IMR-90 (cell line): ENCODE measurements around the gene MCTS1. TPM values are rescaled to one million over a fixed set of nuclear protein-coding genes. Genes with fewer than 3 reads are reported as not detected.

Experiments used
- ATAC-seq: fragments of 200-7000 bp; cut with Tn5 transposase; 2 replicates; pipeline ENCODE4 v1.9.1; 2020; ENCODE audit warnings: low read depth, mild to moderate bottlenecking, moderate library complexity
- BruUV-seq: library from RNA; stranded (reverse); fragments of 400-500 nt; replicated peaks from 2 replicates; lab custom pipeline; 2021; lab: Mats Ljungman, UMichigan
- CTCF ChIA-PET: fragments of 300-600 bp; formaldehyde crosslinking; extraction: SDS; loops from one replicate; lab custom pipeline; 2021; ENCODE audit warnings: antibody characterized with exemption; lab: Yijun Ruan, JAX
- POLR2A ChIA-PET: fragments of 300-600 bp; sonication (Branson Sonifier 250); formaldehyde crosslinking; loops from one replicate; lab custom pipeline; 2022; ENCODE audit warnings: antibody characterized with exemption; ENCODE audit not compliant: unreplicated experiment; lab: Charles Lee
- DNase-seq: peaks from one replicate; pipeline ENCODE4 v3.0.0; 2013
- H2AFZ ChIP-seq: replicated peaks from 2 replicates; pipeline ENCODE3; 2013; ENCODE audit warnings: low read length, mild to moderate bottlenecking; ENCODE audit not compliant: poor library complexity
- H2AK5ac ChIP-seq: 2 replicates; pipeline ENCODE4 v1.6.1; 2013; ENCODE audit warnings: low read depth, low read length, inconsistent platforms
- H2AK9ac ChIP-seq: replicated peaks from 2 replicates; pipeline ENCODE3; 2013; ENCODE audit warnings: mild to moderate bottlenecking, low read depth, low read length, moderate library complexity; ENCODE audit not compliant: poor library complexity
- H2BK120ac ChIP-seq: 2 replicates; pipeline ENCODE4 v1.6.1; 2013; ENCODE audit warnings: low read depth, low read length, inconsistent platforms
- H2BK15ac ChIP-seq: 3 replicates; pipeline ENCODE4 v1.6.1; 2013; ENCODE audit warnings: low read depth, low read length, inconsistent platforms
- H2BK20ac ChIP-seq: 2 replicates; pipeline ENCODE4 v1.6.1; 2013; ENCODE audit warnings: low read depth, mild to moderate bottlenecking, inconsistent platforms, low read length, moderate library complexity
- H2BK5ac ChIP-seq: 2 replicates; pipeline ENCODE4 v1.6.1; 2013; ENCODE audit warnings: mild to moderate bottlenecking, low read depth, low read length, inconsistent platforms; ENCODE audit not compliant: poor library complexity, severe bottlenecking
- H3K14ac ChIP-seq: replicated peaks from 2 replicates; pipeline ENCODE4 v1.6.1; 2013; ENCODE audit warnings: low read depth, low read length, inconsistent platforms
- H3K18ac ChIP-seq: 2 replicates; pipeline ENCODE4 v1.6.1; 2013; ENCODE audit warnings: low read depth, low read length, control low read depth
- H3K23ac ChIP-seq: 2 replicates; pipeline ENCODE4 v1.6.1; 2013; ENCODE audit warnings: low read depth, low read length, inconsistent platforms
- H3K27ac ChIP-seq: 2 replicates; pipeline ENCODE4 v1.5.1; 2013; ENCODE audit warnings: mild to moderate bottlenecking, control low read depth, low read length; ENCODE audit not compliant: insufficient read depth
- H3K27me3 ChIP-seq: 2 replicates; pipeline ENCODE4 v1.6.1; 2013; ENCODE audit warnings: low read length; ENCODE audit not compliant: control insufficient read depth, insufficient read depth
- H3K36me3 ChIP-seq: 2 replicates; pipeline ENCODE4 v1.6.1; 2013; ENCODE audit warnings: low read length, mixed read lengths; ENCODE audit not compliant: control insufficient read depth, insufficient read depth
- H3K4ac ChIP-seq: 2 replicates; pipeline ENCODE4 v1.6.1; 2013; ENCODE audit warnings: low read depth, low read length, inconsistent platforms
- H3K4me1 ChIP-seq: 2 replicates; pipeline ENCODE4 v1.6.1; 2013; ENCODE audit warnings: low read length, mixed read lengths; ENCODE audit not compliant: control insufficient read depth, insufficient read depth
- H3K4me2 ChIP-seq: 2 replicates; pipeline ENCODE4 v1.6.1; 2013; ENCODE audit warnings: low read depth, mild to moderate bottlenecking, control low read depth, low read length, moderate library complexity
- H3K4me3 ChIP-seq: 2 replicates; pipeline ENCODE4 v1.5.1; 2013; ENCODE audit warnings: low read depth, mild to moderate bottlenecking, control low read depth, low read length, moderate library complexity; ENCODE audit not compliant: insufficient read depth
- H3K56ac ChIP-seq: 2 replicates; pipeline ENCODE4 v1.6.1; 2013; ENCODE audit warnings: low read length, inconsistent platforms; ENCODE audit not compliant: insufficient read depth; ENCODE audit errors: extremely low read depth
- H3K79me1 ChIP-seq, 2 experiments: 2 replicates each; pipeline ENCODE4 v1.6.1; 2013; ENCODE audit warnings: low read length in 2 of 2, inconsistent platforms in 1 of 2, low read depth in 1 of 2
- H3K9ac ChIP-seq: 2 replicates; pipeline ENCODE4 v1.6.1; 2013; ENCODE audit warnings: low read depth, low read length, control low read depth
- H3K9me1 ChIP-seq: 2 replicates; pipeline ENCODE4 v1.6.1; 2013; ENCODE audit warnings: low read length, inconsistent platforms; ENCODE audit not compliant: insufficient read depth
- H3K9me3 ChIP-seq: 2 replicates; pipeline ENCODE4 v1.6.1; 2013; ENCODE audit warnings: low read length; ENCODE audit not compliant: control insufficient read depth, insufficient read depth
- H4K20me1 ChIP-seq: 2 replicates; pipeline ENCODE4 v1.6.1; 2013; ENCODE audit warnings: low read length, inconsistent platforms; ENCODE audit not compliant: insufficient read depth
- H4K5ac ChIP-seq: 2 replicates; pipeline ENCODE4 v1.6.1; 2013; ENCODE audit warnings: mild to moderate bottlenecking, low read depth, low read length, control low read depth
- H4K8ac ChIP-seq, 2 experiments: 2 replicates each; pipeline ENCODE4 v1.6.1; 2013; ENCODE audit warnings: low read depth in 2 of 2, low read length in 2 of 2, control low read depth in 1 of 2, inconsistent platforms in 1 of 2
- H4K91ac ChIP-seq: 2 replicates; pipeline ENCODE4 v1.6.1; 2013; ENCODE audit warnings: low read depth, low read length, inconsistent platforms; ENCODE audit not compliant: insufficient read depth
- BHLHE40 ChIP-seq: fragments of 150-350 bp; IDR thresholded peaks from 2 replicates; pipeline ENCODE4 v1.6.1; 2016; ENCODE audit warnings: mild to moderate bottlenecking, low read depth, low read length
- CEBPB ChIP-seq: IDR thresholded peaks from 2 replicates; pipeline ENCODE4 v1.6.1; 2012; ENCODE audit warnings: low read depth, low read length, improper control_type of control experiment
- CHD1 ChIP-seq: IDR thresholded peaks from 2 replicates; pipeline ENCODE4 v1.6.1; 2012; ENCODE audit warnings: low read depth, low read length, improper control_type of control experiment
- FOS ChIP-seq: fragments of 150-350 bp; IDR thresholded peaks from 2 replicates; pipeline ENCODE4 v1.6.1; 2016; ENCODE audit warnings: low read depth, low read length
- MAFK ChIP-seq: IDR thresholded peaks from 2 replicates; pipeline ENCODE4 v1.6.1; 2012; ENCODE audit warnings: low read depth, low read length, improper control_type of control experiment
- MAZ ChIP-seq: IDR thresholded peaks from 2 replicates; pipeline ENCODE4 v1.6.1; 2012; ENCODE audit warnings: low read depth, mild to moderate bottlenecking, low read length, improper control_type of control experiment, moderate library complexity, borderline replicate concordance
- RAD21 ChIP-seq: IDR thresholded peaks from 2 replicates; pipeline ENCODE4 v1.6.1; 2012; ENCODE audit warnings: low read length, improper control_type of control experiment
- RCOR1 ChIP-seq: IDR thresholded peaks from 2 replicates; pipeline ENCODE4 v1.6.1; 2012; ENCODE audit warnings: mild to moderate bottlenecking, low read length, improper control_type of control experiment; ENCODE audit not compliant: insufficient replicate concordance
- RFX5 ChIP-seq: IDR thresholded peaks from 2 replicates; pipeline ENCODE4 v1.8.0; 2012; ENCODE audit warnings: low read depth, mild to moderate bottlenecking, low read length, moderate library complexity
- SMC3 ChIP-seq: fragments of 150-350 bp; IDR thresholded peaks from 2 replicates; pipeline ENCODE4 v1.6.1; 2016; ENCODE audit warnings: low read depth, mild to moderate bottlenecking, antibody characterized with exemption, low read length, moderate library complexity
- WGBS, 2 experiments: methylation state at CpG; one replicate each; pipeline versions ENCODE4 v1.1.5 to v1.1.7; 2013; ENCODE audit warnings: missing lambda C conversion rate in 2 of 2; ENCODE audit not compliant: insufficient read length in 1 of 2; ENCODE audit errors: extremely low coverage in 2 of 2; 5-methylcytosine and 5-hydroxymethylcytosine counted together
- dilution Hi-C: fragments of 300-500 bp; cut with HindIII; formaldehyde crosslinking; loops from one replicate; pipeline ENCODE4 v1.14.3; 2018; ENCODE audit warnings: low sequenced_read_pairs; ENCODE audit not compliant: unreplicated experiment
- in situ Hi-C: fragments of 300-500 bp; cut with MboI; formaldehyde crosslinking; loops from 3 replicates; pipeline ENCODE4 v1.14.3; 2019; ENCODE audit warnings: low sequenced_read_pairs, inconsistent platforms, mixed read lengths
- intact Hi-C: fragments of 100-400 bp; cut with micrococcal nuclease; formaldehyde crosslinking; loops from 2 replicates; pipeline ENCODE4 v1.10.0; 2022
- polyA plus RNA-seq, 3 experiments: library from polyadenylated mRNA; depleted of rRNA; stranded (reverse); fragments of >200 nt; gene quantifications; 2 replicates each; pipeline ENCODE4 v1.2.3, GENCODE V29; 2012; ENCODE audit warnings: low replicate concordance in 1 of 3
- total RNA-seq: library from RNA; depleted of rRNA; stranded (reverse); fragments of >200 nt; gene quantifications from 2 replicates; pipeline ENCODE4 v1.2.3, GENCODE V29; 2012
- TF ChIP-seq, protein P1 (sequence below): fragments of 150-350 bp; IDR thresholded peaks from 2 replicates; pipeline ENCODE4 v1.6.1; 2017; ENCODE audit warnings: mild to moderate bottlenecking, antibody characterized with exemption, low read length, low read depth
- TF ChIP-seq, protein P2 (sequence below): conservative IDR thresholded peaks from 2 replicates; pipeline ENCODE4 v1.5.1; 2012; ENCODE audit warnings: mild to moderate bottlenecking, low read depth, low read length, improper control_type of control experiment
- TF ChIP-seq, protein P3 (sequence below): fragments of 150-350 bp; IDR thresholded peaks from 2 replicates; pipeline ENCODE4 v1.6.1; 2016; ENCODE audit warnings: low read depth, mild to moderate bottlenecking, low read length, moderate library complexity, borderline replicate concordance

The MCTS1 gene
- total and polyA plus RNA-seq, 2 of the 4 experiments (the other 2 are of a cell fraction): 36.9 to 52.8 TPM

DNA sequence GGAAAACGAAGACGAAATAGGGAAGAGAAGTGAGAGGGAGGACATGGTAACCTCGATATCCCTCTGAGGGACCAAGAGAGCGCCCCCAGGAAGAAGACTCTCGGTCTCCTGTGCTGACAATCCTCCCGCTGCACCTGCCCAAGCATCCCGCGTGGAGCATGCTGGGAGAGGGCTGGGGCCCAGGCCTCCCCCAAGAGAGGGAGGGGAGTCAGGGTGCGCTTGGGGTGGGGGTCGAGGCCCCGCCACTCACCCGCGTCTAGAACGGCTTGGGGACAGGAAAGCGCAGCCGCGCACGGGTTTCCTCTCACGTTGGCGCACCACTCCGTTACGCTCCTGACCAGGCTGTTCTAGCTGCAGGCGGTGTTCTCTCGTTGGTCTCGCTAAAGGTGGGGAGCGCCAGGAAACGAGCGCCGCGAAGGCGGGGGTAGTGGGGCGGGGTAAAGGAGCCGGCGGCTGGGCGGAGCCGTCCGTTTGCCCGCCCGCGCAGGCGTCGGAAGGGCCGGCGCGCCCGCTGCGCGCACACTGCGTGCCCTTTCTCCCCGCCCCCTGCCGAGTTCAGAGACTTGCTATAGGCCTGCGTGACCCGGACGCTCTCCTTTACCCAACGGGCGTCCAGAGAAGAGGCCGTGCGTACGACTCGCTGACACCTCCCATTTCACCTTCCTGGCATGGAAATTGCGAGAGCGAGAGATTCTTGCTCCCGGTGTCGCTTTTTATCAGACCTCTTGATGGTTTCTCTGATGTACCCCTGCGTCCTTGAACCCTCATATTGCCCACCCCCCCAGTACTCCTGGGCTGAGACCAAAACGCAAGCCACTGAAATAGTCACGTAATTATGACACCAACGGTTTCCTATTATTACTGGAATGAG, 26.0 kb downstream of the MCTS1 start, which contains the start of gene C1GALT1C1:
Gene C1GALT1C1, minus strand, starts transcription at position 388 of the 871 bp plus-strand sequence. CDS start 2,888 bp downstream, outside the sequence.
- ATAC-seq (peak; percentile 100), DNase-seq (peak; percentile 87)
- ChIA-PET POLR2A (no interaction called here), CTCF (no interaction called here)
- in situ Hi-C loops (no loop called here), intact Hi-C loops (loop anchor here (2.0 kb wide), 1 partner anchor 69 kb away; the partner anchor contains the start of gene CUL4B), dilution Hi-C loops (no loop called here)
- no peaks in the 10 kb centered on the region for H3K79me1 ChIP-seq
- peak within 1 kb of the TSS; percentile 89 for H3K4ac ChIP-seq
- H3K9ac ChIP-seq: peak within 1 kb of the TSS; percentile 80
- peak within 1 kb of the TSS; percentile 64; the same call in 1 of the 2 replicates for H3K56ac ChIP-seq
- H2AK5ac ChIP-seq: no peak within 1 kb of the TSS
- H3K36me3 ChIP-seq: no peaks in the 10 kb centered on the region
- H3K4me3 ChIP-seq: peak within 1 kb of the TSS; percentile 88
- H4K91ac ChIP-seq: peak within 1 kb of the TSS; percentile 25
- 44% methylated on average over 23 of the region's 68 CpGs; no CpG with 5 or more reads in 1 of the 2 experiments for WGBS, 2 experiments
- no peaks in the 10 kb centered on the region for H3K9me3 ChIP-seq
- H2AFZ ChIP-seq: peak within 1 kb of the TSS; percentile 90
- H4K5ac ChIP-seq: peak within 1 kb of the TSS; percentile 83
- H4K8ac ChIP-seq: peak within 1 kb of the TSS; percentile 92 to 93
- H3K23ac ChIP-seq: 0 out of 2 replicates have a peak within 1 kb of the TSS, but pooled peaks have one; percentile 56
- H2AK9ac ChIP-seq: no peak within 1 kb of the TSS
- H2BK5ac ChIP-seq: peak within 1 kb of the TSS; percentile 53
- 0 out of 2 replicates have a peak within 1 kb of the TSS, but pooled peaks have one; percentile 45 for H2BK120ac ChIP-seq
- H4K20me1 ChIP-seq: no peaks in the 10 kb centered on the region
- peak within 1 kb of the TSS; percentile 76 for H3K27ac ChIP-seq
- no peaks in the 10 kb centered on the region for H3K9me1 ChIP-seq
- no peak within 1 kb of the TSS for H2BK20ac ChIP-seq
- peak within 1 kb of the TSS; percentile 96 for H3K14ac ChIP-seq
- peak within 1 kb of the TSS; percentile 63; the same call in 1 of the 2 replicates for H3K18ac ChIP-seq
- no peaks in the 10 kb centered on the region for H3K27me3 ChIP-seq
- BruUV-seq: no TSS peak
- H2BK15ac ChIP-seq: no peak within 1 kb of the TSS
- no peaks in the 10 kb centered on the region for H3K4me1 ChIP-seq
- H3K4me2 ChIP-seq: peak within 1 kb of the TSS; percentile 86
- TF ChIP-seq CHD1 (no peak), BHLHE40 (no peak; the same call in 1 of the 2 replicates), RFX5 (no peak), MAFK (no peak), FOS (no peak), RAD21 (no peak), SMC3 (no peak), MAZ (peak; percentile 93), RCOR1 (peak; percentile 38), CEBPB (no peak)
- TF ChIP-seq, protein P1, sequence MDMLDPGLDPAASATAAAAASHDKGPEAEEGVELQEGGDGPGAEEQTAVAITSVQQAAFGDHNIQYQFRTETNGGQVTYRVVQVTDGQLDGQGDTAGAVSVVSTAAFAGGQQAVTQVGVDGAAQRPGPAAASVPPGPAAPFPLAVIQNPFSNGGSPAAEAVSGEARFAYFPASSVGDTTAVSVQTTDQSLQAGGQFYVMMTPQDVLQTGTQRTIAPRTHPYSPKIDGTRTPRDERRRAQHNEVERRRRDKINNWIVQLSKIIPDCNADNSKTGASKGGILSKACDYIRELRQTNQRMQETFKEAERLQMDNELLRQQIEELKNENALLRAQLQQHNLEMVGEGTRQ: no peak
- TF ChIP-seq, protein P2, sequence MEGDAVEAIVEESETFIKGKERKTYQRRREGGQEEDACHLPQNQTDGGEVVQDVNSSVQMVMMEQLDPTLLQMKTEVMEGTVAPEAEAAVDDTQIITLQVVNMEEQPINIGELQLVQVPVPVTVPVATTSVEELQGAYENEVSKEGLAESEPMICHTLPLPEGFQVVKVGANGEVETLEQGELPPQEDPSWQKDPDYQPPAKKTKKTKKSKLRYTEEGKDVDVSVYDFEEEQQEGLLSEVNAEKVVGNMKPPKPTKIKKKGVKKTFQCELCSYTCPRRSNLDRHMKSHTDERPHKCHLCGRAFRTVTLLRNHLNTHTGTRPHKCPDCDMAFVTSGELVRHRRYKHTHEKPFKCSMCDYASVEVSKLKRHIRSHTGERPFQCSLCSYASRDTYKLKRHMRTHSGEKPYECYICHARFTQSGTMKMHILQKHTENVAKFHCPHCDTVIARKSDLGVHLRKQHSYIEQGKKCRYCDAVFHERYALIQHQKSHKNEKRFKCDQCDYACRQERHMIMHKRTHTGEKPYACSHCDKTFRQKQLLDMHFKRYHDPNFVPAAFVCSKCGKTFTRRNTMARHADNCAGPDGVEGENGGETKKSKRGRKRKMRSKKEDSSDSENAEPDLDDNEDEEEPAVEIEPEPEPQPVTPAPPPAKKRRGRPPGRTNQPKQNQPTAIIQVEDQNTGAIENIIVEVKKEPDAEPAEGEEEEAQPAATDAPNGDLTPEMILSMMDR: no peak
- TF ChIP-seq, protein P3, sequence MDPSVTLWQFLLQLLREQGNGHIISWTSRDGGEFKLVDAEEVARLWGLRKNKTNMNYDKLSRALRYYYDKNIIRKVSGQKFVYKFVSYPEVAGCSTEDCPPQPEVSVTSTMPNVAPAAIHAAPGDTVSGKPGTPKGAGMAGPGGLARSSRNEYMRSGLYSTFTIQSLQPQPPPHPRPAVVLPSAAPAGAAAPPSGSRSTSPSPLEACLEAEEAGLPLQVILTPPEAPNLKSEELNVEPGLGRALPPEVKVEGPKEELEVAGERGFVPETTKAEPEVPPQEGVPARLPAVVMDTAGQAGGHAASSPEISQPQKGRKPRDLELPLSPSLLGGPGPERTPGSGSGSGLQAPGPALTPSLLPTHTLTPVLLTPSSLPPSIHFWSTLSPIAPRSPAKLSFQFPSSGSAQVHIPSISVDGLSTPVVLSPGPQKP: no peak
